ENCODE data around the gene ASMTL.

GRCh38 chrX:1443496-1444075, 9.1 kb downstream of the ASMTL start:
- TF ChIP-seq OSR1 (CRISPR knock-in tag; IDR thresholded peaks at IDR 0.05) (no peak), SNAI2 (CRISPR knock-in tag; IDR thresholded peaks at IDR 0.05) (no peak), ZFP3 (CRISPR knock-in tag; IDR thresholded peaks at IDR 0.05) (no peak), TSHZ2 (CRISPR knock-in tag; IDR thresholded peaks at IDR 0.05) (no peak), ZC3H10 (CRISPR knock-in tag; IDR thresholded peaks at IDR 0.05) (no peak), ZFP30 (CRISPR knock-in tag; IDR thresholded peaks at IDR 0.05) (no peak), TCF4 (CRISPR knock-in tag; IDR thresholded peaks at IDR 0.05; ENCODE audit: borderline replicate concordance) (no peak)
- TF ChIP-seq, protein P1, sequence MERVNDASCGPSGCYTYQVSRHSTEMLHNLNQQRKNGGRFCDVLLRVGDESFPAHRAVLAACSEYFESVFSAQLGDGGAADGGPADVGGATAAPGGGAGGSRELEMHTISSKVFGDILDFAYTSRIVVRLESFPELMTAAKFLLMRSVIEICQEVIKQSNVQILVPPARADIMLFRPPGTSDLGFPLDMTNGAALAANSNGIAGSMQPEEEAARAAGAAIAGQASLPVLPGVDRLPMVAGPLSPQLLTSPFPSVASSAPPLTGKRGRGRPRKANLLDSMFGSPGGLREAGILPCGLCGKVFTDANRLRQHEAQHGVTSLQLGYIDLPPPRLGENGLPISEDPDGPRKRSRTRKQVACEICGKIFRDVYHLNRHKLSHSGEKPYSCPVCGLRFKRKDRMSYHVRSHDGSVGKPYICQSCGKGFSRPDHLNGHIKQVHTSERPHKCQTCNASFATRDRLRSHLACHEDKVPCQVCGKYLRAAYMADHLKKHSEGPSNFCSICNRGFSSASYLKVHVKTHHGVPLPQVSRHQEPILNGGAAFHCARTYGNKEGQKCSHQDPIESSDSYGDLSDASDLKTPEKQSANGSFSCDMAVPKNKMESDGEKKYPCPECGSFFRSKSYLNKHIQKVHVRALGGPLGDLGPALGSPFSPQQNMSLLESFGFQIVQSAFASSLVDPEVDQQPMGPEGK (CRISPR knock-in tag; IDR thresholded peaks at IDR 0.05; ENCODE audit: borderline replicate concordance): no peak
